ENCODE results near the gene ALDH2. TPM values are rescaled to one million over a fixed set of nuclear protein-coding genes. Genes with fewer than 3 reads are reported as not detected.

Gene ALDH2
- total and polyA plus RNA-seq, 9 of the 15 experiments (the other 6 are each of a cell fraction or from before 2014, with no cell fraction given) = 1.9 to 22.5 (median 12.2) TPM

- TF ChIP-seq HNRNPH1 (optimal IDR thresholded peaks at IDR 0.05; ENCODE audit: low read depth, low read length) (no peak), REST (IDR thresholded peaks at IDR 0.05; ENCODE audit: borderline replicate concordance) (peak; percentile 91), REST (CRISPR knock-in tag; IDR thresholded peaks at IDR 0.05; ENCODE audit: low read depth) (no peak), ZNF436 (CRISPR knock-in tag; IDR thresholded peaks at IDR 0.05) (no peak), ZNF57 (CRISPR knock-in tag; IDR thresholded peaks at IDR 0.05) (no peak), TCF15 (CRISPR knock-in tag; IDR thresholded peaks at IDR 0.05) (no peak), ZNF311 (CRISPR knock-in tag; IDR thresholded peaks at IDR 0.05) (no peak), PHB2 (IDR thresholded peaks at IDR 0.05; ENCODE audit: low read depth) (no peak), PTTG1 (tag; IDR thresholded peaks at IDR 0.05; ENCODE audit: low read depth) (no peak), XRCC5 (IDR thresholded peaks at IDR 0.05; ENCODE audit: low read depth, low read length) (0 out of 2 replicates have a peak, but pooled peaks have one; percentile 35), ZHX1 (conservative IDR thresholded peaks at IDR 0.05; ENCODE audit: low read length) (no peak), ATF6 (CRISPR knock-in tag; IDR thresholded peaks at IDR 0.05) (no peak), KAT2B (IDR thresholded peaks at IDR 0.05; ENCODE audit: low read depth, low read length) (no peak), SREBF2 (CRISPR knock-in tag; IDR thresholded peaks at IDR 0.05) (no peak)
These were observed 46.4 kb downstream of the ALDH2 start (continued) for GRCh38 chr12:111812881-111813741.

Measured in K562 (cell line).